Kidney capillary endothelial cell (primary cell): Measurements from ENCODE around the gene KCNA2.

Source experiments
- DNase-seq: peaks from one replicate; pipeline ENCODE4 v3.0.0-alpha.2; 2018; ENCODE audit warnings: low spot score

KCNA2 gene

GRCh38 chr1:110628323-110629105 is 22.4 kb upstream of the KCNA2 start:
- DNase-seq, result no peak

GRCh38 chr1:110627764-110628163 is 21.6 kb upstream of the KCNA2 start:
- no peak for DNase-seq

GRCh38 chr1:110626889-110627288 is 20.7 kb upstream of the KCNA2 start:
- DNase-seq, result no peak

- no peak for DNase-seq
Observed at GRCh38 chr1:110620686-110621085, 14.5 kb upstream of the KCNA2 start.

GRCh38 chr1:110620250-110620615 is 14.1 kb upstream of the KCNA2 start:
- DNase-seq, result no peak

- peak; percentile 70 for DNase-seq
Observed at GRCh38 chr1:110619412-110620249, 13.5 kb upstream of the KCNA2 start.

GRCh38 chr1:110618668-110619067 is 12.5 kb upstream of the KCNA2 start:
- DNase-seq, result no peak

GRCh38 chr1:110617589-110617988 is 11.4 kb upstream of the KCNA2 start:
- no peak for DNase-seq

- no peak for DNase-seq
Observed at GRCh38 chr1:110617116-110617515, 11.0 kb upstream of the KCNA2 start.

GRCh38 chr1:110616587-110616986 is 10.4 kb upstream of the KCNA2 start:
- no peak for DNase-seq

- DNase-seq, result peak; percentile 37
Observed at GRCh38 chr1:110615548-110616130, 9.5 kb upstream of the KCNA2 start.

- no peak for DNase-seq
Observed at GRCh38 chr1:110612060-110612745, 6.0 kb upstream of the KCNA2 start.

- no peak for DNase-seq
Observed at GRCh38 chr1:110610696-110611286, 4.6 kb upstream of the KCNA2 start.

GRCh38 chr1:110610084-110610483 is 3.9 kb upstream of the KCNA2 start:
- DNase-seq, result no peak

GRCh38 chr1:110608247-110608646 is 2.1 kb upstream of the KCNA2 start:
- no peak for DNase-seq

- no peak for DNase-seq
Observed at GRCh38 chr1:110607536-110608230, 1.5 kb upstream of the KCNA2 start.

GRCh38 chr1:110606657-110607535 is 738 bp upstream of the KCNA2 start:
- DNase-seq, result no peak

- DNase-seq, result no peak
Observed at GRCh38 chr1:110605446-110605845, 712 bp downstream of the KCNA2 start.

- no peak for DNase-seq
Observed at GRCh38 chr1:110604586-110605148, 1.5 kb downstream of the KCNA2 start.

GRCh38 chr1:110603058-110603457 is 3.1 kb downstream of the KCNA2 start:
- DNase-seq, result no peak
